Osteoblast (primary cell): Measurements from ENCODE around the gene CNBP. TPM values are rescaled to one million over a fixed set of nuclear protein-coding genes. Genes with fewer than 3 reads are reported as not detected.
A peak's percentile ranks its signal among the peaks of the same experiment; 100 is the strongest.

Experiments
- DNase-seq: peaks from one replicate; pipeline ENCODE4 v3.0.0; 2011; ENCODE audit warnings: low spot score, mixed read lengths; ENCODE audit not compliant: insufficient read length; ENCODE audit errors: missing footprints
- H2AFZ ChIP-seq: 2 replicates; pipeline ENCODE4 v1.6.0; 2011; ENCODE audit warnings: mild to moderate bottlenecking, low read length
- H3K27ac ChIP-seq: 2 replicates; pipeline ENCODE4 v1.5.1; 2011; ENCODE audit warnings: mild to moderate bottlenecking, low read depth, low read length, moderate library complexity
- H3K27me3 ChIP-seq: 2 replicates; pipeline ENCODE4 v1.6.0; 2012; ENCODE audit warnings: mild to moderate bottlenecking, control low read depth, inconsistent platforms, low read length, moderate library complexity; ENCODE audit not compliant: insufficient read depth
- H3K36me3 ChIP-seq: 2 replicates; pipeline ENCODE4 v1.5.1; 2011; ENCODE audit warnings: mild to moderate bottlenecking, low read length, control low read depth, moderate library complexity; ENCODE audit not compliant: insufficient read depth
- H3K4me1 ChIP-seq: 2 replicates; pipeline ENCODE4 v1.5.1; 2011; ENCODE audit warnings: mild to moderate bottlenecking, low read length, control low read depth, moderate library complexity; ENCODE audit not compliant: insufficient read depth
- H3K4me2 ChIP-seq: 2 replicates; pipeline ENCODE4 v1.6.0; 2011; ENCODE audit warnings: mild to moderate bottlenecking, low read length; ENCODE audit not compliant: insufficient read depth
- H3K4me3 ChIP-seq: fragments of 200-600 bp; sonication (generic); 3 replicates; pipeline ENCODE4 v1.5.1; 2012; ENCODE audit warnings: mild to moderate bottlenecking, low read length, inconsistent platforms; ENCODE audit not compliant: insufficient read depth
- H3K79me2 ChIP-seq: 2 replicates; pipeline ENCODE4 v1.6.0; 2012; ENCODE audit warnings: mild to moderate bottlenecking, low read length, control low read depth, inconsistent platforms; ENCODE audit not compliant: insufficient read depth
- H3K9me3 ChIP-seq: 2 replicates; pipeline ENCODE4 v1.5.1; 2011; ENCODE audit warnings: low read depth, low read length, control low read depth
- H4K20me1 ChIP-seq: 2 replicates; pipeline ENCODE4 v1.6.0; 2012; ENCODE audit warnings: mild to moderate bottlenecking, low read length, control low read depth; ENCODE audit not compliant: insufficient read depth
- CTCF ChIP-seq: IDR thresholded peaks from 2 replicates; pipeline ENCODE4 v1.5.1; 2011; ENCODE audit warnings: mild to moderate bottlenecking, low read depth, low read length, moderate library complexity; ENCODE audit errors: extremely low read depth
- total RNA-seq: library from RNA; depleted of rRNA; stranded (reverse); fragments of >200 nt; gene quantifications from 2 replicates; pipeline ENCODE4 v1.2.3, GENCODE V29; 2012

The CNBP gene
- total RNA-seq, 1 donor, result 233 TPM

DNA sequence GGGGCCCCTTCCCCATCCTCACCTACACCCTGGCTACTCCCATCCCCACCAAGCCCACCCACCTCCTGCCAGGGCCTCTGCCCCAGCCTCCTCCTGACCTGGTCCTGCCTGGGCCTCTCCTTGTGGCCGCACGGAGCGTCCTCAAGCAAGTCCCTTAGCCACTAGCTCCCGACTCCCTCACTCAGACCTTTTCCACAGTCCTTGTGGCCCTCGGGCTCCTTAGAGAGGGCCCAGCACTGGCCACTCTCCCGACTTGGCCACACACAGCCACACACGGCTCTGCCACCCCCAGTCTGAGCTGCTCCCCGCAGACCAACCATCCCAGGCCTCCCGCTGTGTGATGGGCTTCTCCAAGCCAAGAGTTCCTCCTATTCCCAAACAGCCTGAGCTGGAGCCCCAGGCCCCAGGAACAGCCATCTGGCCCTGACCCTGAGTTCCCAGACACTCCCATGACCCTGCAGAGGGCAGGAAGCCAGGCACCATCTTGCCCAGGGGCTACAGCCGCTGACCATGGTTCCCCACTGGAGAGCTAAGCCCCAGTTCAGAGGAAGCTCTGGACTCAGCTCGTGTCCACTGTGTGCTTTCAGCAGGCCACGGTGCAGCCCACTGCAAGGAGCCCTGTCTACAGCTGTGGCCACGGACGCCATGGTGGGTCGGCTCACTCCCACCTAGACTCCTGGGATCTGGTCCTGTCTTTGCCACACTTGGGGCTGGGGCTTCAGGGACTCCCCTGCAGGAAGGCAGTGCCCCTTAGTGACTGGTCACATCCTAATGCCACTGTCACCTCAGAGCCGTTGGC lies 55.1 kb downstream of the CNBP start:
- TF ChIP-seq CTCF, result no peak
- Histone ChIP-seq H3K4me1 (no peaks in the 10 kb centered on the region), H3K4me3 (no peak overlapping the region), H3K36me3 (peaks cover 41% of the 10 kb centered on the region), H3K4me2 (no peak overlapping the region), H4K20me1 (peaks cover under 1% of the 10 kb centered on the region), H3K27ac (no peak overlapping the region), H3K79me2 (no peaks in the 10 kb centered on the region), H2AFZ (no peak overlapping the region), H3K9me3 (no peaks in the 10 kb centered on the region), H3K27me3 (no peaks in the 10 kb centered on the region)
- no peak for DNase-seq

- H2AFZ ChIP-seq, result no peak overlapping the region
- H3K4me2 ChIP-seq, result no peak overlapping the region
- no peak for TF ChIP-seq CTCF
- H3K4me3 ChIP-seq, result no peak overlapping the region
- H3K4me1 ChIP-seq, result no peaks in the 10 kb centered on the region
- peaks cover 28% of the 10 kb centered on the region for H3K36me3 ChIP-seq
- peak; percentile 66 for DNase-seq
- H3K79me2 ChIP-seq, result no peaks in the 10 kb centered on the region
- H3K27me3 ChIP-seq, result no peaks in the 10 kb centered on the region
- H3K9me3 ChIP-seq, result no peaks in the 10 kb centered on the region
- H4K20me1 ChIP-seq, result peaks cover 4% of the 10 kb centered on the region
- no peak overlapping the region for H3K27ac ChIP-seq
Observed at GRCh38 chr3:129126726-129127280, 56.9 kb downstream of the CNBP start.

- Histone ChIP-seq H3K4me3 (no peak overlapping the region), H4K20me1 (peaks cover 22% of the 10 kb centered on the region), H3K27me3 (no peaks in the 10 kb centered on the region), H3K79me2 (peaks cover 20% of the 10 kb centered on the region), H3K36me3 (peaks cover under 1% of the 10 kb centered on the region), H3K27ac (no peak overlapping the region), H3K9me3 (no peaks in the 10 kb centered on the region), H3K4me2 (no peak overlapping the region), H3K4me1 (peaks cover 18% of the 10 kb centered on the region), H2AFZ (no peak overlapping the region)
- TF ChIP-seq CTCF, result no peak
- DNase-seq, result peak; percentile 83
Observed at GRCh38 chr3:129123314-129124060, 60.2 kb downstream of the CNBP start.
